ENCODE results near the gene EPS8L2.

Gene EPS8L2

GRCh38 chr11:720017-720641 is 14.1 kb downstream of the EPS8L2 start:
- H3K9ac ChIP-seq (ENCODE audit: low read length): no peak overlapping the region
- peaks cover 7% of the 10 kb centered on the region; the same call in 1 of the 2 replicates for H3F3A ChIP-seq (ENCODE audit: insufficient read depth)
- H3K36me3 ChIP-seq (ENCODE audit: low read length): no peaks in the 10 kb centered on the region
- no peaks in the 10 kb centered on the region for H3K27me3 ChIP-seq (ENCODE audit: low read length)
- no peak overlapping the region for H2AFZ ChIP-seq (ENCODE audit: low read depth, low read length, severe bottlenecking)
- no peaks in the 10 kb centered on the region for H3K9me3 ChIP-seq (ENCODE audit: insufficient read depth, low read length)
- no peaks in the 10 kb centered on the region for H4K20me1 ChIP-seq (ENCODE audit: low read depth, low read length)
- no peak overlapping the region for H3K27ac ChIP-seq (ENCODE audit: low read depth, low read length)
- H3K9me2 ChIP-seq (replicated peaks; ENCODE audit: insufficient read depth, low read length): no peaks in the 10 kb centered on the region
- TF ChIP-seq EZH2phosphoT487 (conservative IDR thresholded peaks at IDR 0.05; ENCODE audit: low read length) (no peak), CTCF (IDR thresholded peaks at IDR 0.05; ENCODE audit: insufficient read depth, low read length, poor library complexity, severe bottlenecking) (no peak)
- H3K79me2 ChIP-seq (ENCODE audit: insufficient read depth, low read length): no peaks in the 10 kb centered on the region
- no peak overlapping the region for H3K4me2 ChIP-seq (ENCODE audit: low read depth, low read length, poor library complexity, severe bottlenecking)
- no peak overlapping the region for H3K4me3 ChIP-seq (ENCODE audit: insufficient read depth, low read length, poor library complexity, severe bottlenecking)

GRCh38 chr11:720642-721246 is 14.7 kb downstream of the EPS8L2 start:
- Histone ChIP-seq H3K79me2 (ENCODE audit: insufficient read depth, low read length) (no peaks in the 10 kb centered on the region), H3F3A (ENCODE audit: insufficient read depth) (peaks cover 7% of the 10 kb centered on the region; the same call in 1 of the 2 replicates), H4K20me1 (ENCODE audit: low read depth, low read length) (no peaks in the 10 kb centered on the region), H2AFZ (ENCODE audit: low read depth, low read length, severe bottlenecking) (no peak overlapping the region), H3K9me2 (replicated peaks; ENCODE audit: insufficient read depth, low read length) (no peaks in the 10 kb centered on the region), H3K27me3 (ENCODE audit: low read length) (no peaks in the 10 kb centered on the region), H3K36me3 (ENCODE audit: low read length) (no peaks in the 10 kb centered on the region), H3K27ac (ENCODE audit: low read depth, low read length) (no peak overlapping the region), H3K4me2 (ENCODE audit: low read depth, low read length, poor library complexity, severe bottlenecking) (peak overlapping the region; percentile 26), H3K9ac (ENCODE audit: low read length) (no peak overlapping the region; the same call in 1 of the 2 replicates), H3K4me3 (ENCODE audit: insufficient read depth, low read length, poor library complexity, severe bottlenecking) (peak overlapping the region; percentile 13), H3K9me3 (ENCODE audit: insufficient read depth, low read length) (no peaks in the 10 kb centered on the region)
- no peak for TF ChIP-seq EZH2phosphoT487 (conservative IDR thresholded peaks at IDR 0.05; ENCODE audit: low read length)
- TF ChIP-seq CTCF (IDR thresholded peaks at IDR 0.05; ENCODE audit: insufficient read depth, low read length, poor library complexity, severe bottlenecking): no peak

DNA sequence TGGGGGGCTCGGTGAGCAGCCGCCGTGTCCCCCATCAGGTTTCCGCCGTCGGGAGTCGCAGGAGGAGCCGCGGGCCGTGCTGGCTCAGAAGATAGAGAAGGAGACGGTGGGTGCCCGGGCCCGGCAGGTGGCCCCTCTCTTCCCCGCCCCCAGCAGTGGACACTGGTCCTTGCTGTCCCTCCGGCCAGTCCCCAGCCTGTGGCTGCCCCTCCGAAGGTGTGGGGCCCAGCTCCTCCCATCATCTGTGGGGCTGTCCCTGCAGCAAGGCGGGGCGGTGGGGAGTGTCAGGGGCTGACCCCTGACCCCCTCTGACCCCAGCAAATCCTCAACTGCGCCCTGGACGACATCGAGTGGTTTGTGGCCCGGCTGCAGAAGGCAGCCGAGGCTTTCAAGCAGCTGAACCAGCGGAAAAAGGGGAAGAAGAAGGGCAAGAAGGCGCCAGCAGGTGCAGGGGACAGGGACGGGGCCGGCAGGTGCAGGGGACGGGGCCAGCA is 15.3 kb downstream of the EPS8L2 start:
- H3K9me2 ChIP-seq (replicated peaks; ENCODE audit: insufficient read depth, low read length): no peaks in the 10 kb centered on the region
- no peak overlapping the region for H2AFZ ChIP-seq (ENCODE audit: low read depth, low read length, severe bottlenecking)

More for the DNA sequence above, 15.3 kb downstream of the EPS8L2 start:
- no peak overlapping the region; the same call in 1 of the 2 replicates for H3K9ac ChIP-seq (ENCODE audit: low read length)
- H3K36me3 ChIP-seq (ENCODE audit: low read length): no peaks in the 10 kb centered on the region
- TF ChIP-seq EZH2phosphoT487 (conservative IDR thresholded peaks at IDR 0.05; ENCODE audit: low read length): 0 out of 2 replicates have a peak, but pooled peaks have one; percentile 63
- TF ChIP-seq CTCF (IDR thresholded peaks at IDR 0.05; ENCODE audit: insufficient read depth, low read length, poor library complexity, severe bottlenecking): no peak
- no peaks in the 10 kb centered on the region for H3K27me3 ChIP-seq (ENCODE audit: low read length)
- H3K79me2 ChIP-seq (ENCODE audit: insufficient read depth, low read length): no peaks in the 10 kb centered on the region
- no peak overlapping the region for H3K27ac ChIP-seq (ENCODE audit: low read depth, low read length)
- no peaks in the 10 kb centered on the region for H3K9me3 ChIP-seq (ENCODE audit: insufficient read depth, low read length)
- no peaks in the 10 kb centered on the region for H4K20me1 ChIP-seq (ENCODE audit: low read depth, low read length)
- peak overlapping the region; percentile 26 for H3K4me2 ChIP-seq (ENCODE audit: low read depth, low read length, poor library complexity, severe bottlenecking)
- H3K4me3 ChIP-seq (ENCODE audit: insufficient read depth, low read length, poor library complexity, severe bottlenecking): peak overlapping the region; percentile 13
- peaks cover 7% of the 10 kb centered on the region; the same call in 1 of the 2 replicates for H3F3A ChIP-seq (ENCODE audit: insufficient read depth)
